ENCODE results near the gene STAB2. TPM values are rescaled to one million over a fixed set of nuclear protein-coding genes. Genes with fewer than 3 reads are reported as not detected.

The STAB2 gene
- total and polyA plus RNA-seq, 2 donors (not counting 1 experiment from before 2014, with no cell fraction given) = not detected

- no peak for ATAC-seq (ENCODE audit: low read depth)
- Histone ChIP-seq H3K4me1 (ENCODE audit: control insufficient read depth in 2 of 2, insufficient read depth in 2 of 2, low read length in 2 of 2) (no peaks in the 10 kb centered on the region), H3K79me2 (ENCODE audit: control insufficient read depth, insufficient read depth, low read length) (no peaks in the 10 kb centered on the region), H3K4me3 (ENCODE audit: control extremely low read depth in 1 of 5, extremely low read depth in 1 of 5, insufficient read depth in 1 of 5, low read depth in 2 of 5, low read length in 4 of 5) (no peak overlapping the region), H3K36me3 (replicated peaks in 1 of 2; ENCODE audit: control extremely low read depth in 1 of 2, control insufficient read depth in 1 of 2, extremely low read depth in 1 of 2, insufficient read depth in 2 of 2, low read length in 1 of 2) (peaks cover 0 to 45% of the 10 kb centered on the region in 2 experiments), H3K4me2 (replicated peaks; ENCODE audit: low read depth, low read length, poor library complexity, severe bottlenecking) (no peak overlapping the region), H3K27me3 (replicated peaks in 1 of 4; ENCODE audit: control extremely low read depth in 1 of 4, control insufficient read depth in 3 of 4, insufficient read depth in 4 of 4, low read length in 3 of 4) (no peaks in the 10 kb centered on the region), H3K9ac (ENCODE audit: low read length) (no peak overlapping the region), H4K20me1 (ENCODE audit: control insufficient read depth, insufficient read depth, low read length, poor library complexity, severe bottlenecking) (no peaks in the 10 kb centered on the region), H2AFZ (ENCODE audit: insufficient read depth, low read depth, low read length, poor library complexity, severe bottlenecking) (no peak overlapping the region), H3K27ac (ENCODE audit: low read length in 2 of 2) (no peak overlapping the region), H3K9me3 (ENCODE audit: control extremely low read depth in 1 of 3, control insufficient read depth in 2 of 3, insufficient read depth in 1 of 3, low read length in 2 of 3) (no peaks in the 10 kb centered on the region)
- intact Hi-C loops (cut with micrococcal nuclease) = no loop called here
- no peak for DNase-seq
- POLR2A ChIA-PET = no interaction called here
- Mint-ChIP-seq H3K4me1 (no peaks in the 10 kb centered on the region), H3K4me3 (no peak overlapping the region), H3K9me3 (ENCODE audit: insufficient read depth) (no peaks in the 10 kb centered on the region), H3K27ac (no peak overlapping the region), H3K27me3 (no peaks in the 10 kb centered on the region)
- CTCF ChIA-PET = no interaction called here
- TF ChIP-seq EZH2 (IDR thresholded peaks at IDR 0.05; ENCODE audit: borderline replicate concordance, insufficient read depth, low read depth, low read length, poor library complexity, severe bottlenecking) (no peak), CTCF (IDR thresholded peaks at IDR 0.05) (no peak)
- WGBS (ENCODE audit: insufficient coverage) = 94% methylated on average over 3 of the region's 4 CpGs
Measured at GRCh38 chr12:103780093-103780440, 193.0 kb downstream of the STAB2 start.

GRCh38 chr12:103780992-103781391 lies 193.9 kb downstream of the STAB2 start:
- Mint-ChIP-seq H3K4me3 (no peak overlapping the region), H3K27ac (no peak overlapping the region), H3K9me3 (ENCODE audit: insufficient read depth) (no peaks in the 10 kb centered on the region), H3K4me1 (no peaks in the 10 kb centered on the region), H3K27me3 (no peaks in the 10 kb centered on the region)
- H4K20me1 ChIP-seq (ENCODE audit: control insufficient read depth, insufficient read depth, low read length, poor library complexity, severe bottlenecking) = no peaks in the 10 kb centered on the region
- no peaks in the 10 kb centered on the region for H3K4me1 ChIP-seq (ENCODE audit: control insufficient read depth in 2 of 2, insufficient read depth in 2 of 2, low read length in 2 of 2)
- WGBS (ENCODE audit: insufficient coverage) = 100% methylated on average over 2 of the region's 3 CpGs
- TF ChIP-seq EZH2 (IDR thresholded peaks at IDR 0.05; ENCODE audit: borderline replicate concordance, insufficient read depth, low read depth, low read length, poor library complexity, severe bottlenecking) (no peak), CTCF (IDR thresholded peaks at IDR 0.05) (no peak)
- ChIA-PET CTCF (no interaction called here), POLR2A (no interaction called here)
- intact Hi-C loops (cut with micrococcal nuclease) = no loop called here
- H3K4me3 ChIP-seq (ENCODE audit: control extremely low read depth in 1 of 5, extremely low read depth in 1 of 5, insufficient read depth in 1 of 5, low read depth in 2 of 5, low read length in 4 of 5) = no peak overlapping the region
- H3K9me3 ChIP-seq (ENCODE audit: control extremely low read depth in 1 of 3, control insufficient read depth in 2 of 3, insufficient read depth in 1 of 3, low read length in 2 of 3) = no peaks in the 10 kb centered on the region
- H3K9ac ChIP-seq (ENCODE audit: low read length) = no peak overlapping the region
- H3K79me2 ChIP-seq (ENCODE audit: control insufficient read depth, insufficient read depth, low read length) = no peaks in the 10 kb centered on the region
- H2AFZ ChIP-seq (ENCODE audit: insufficient read depth, low read depth, low read length, poor library complexity, severe bottlenecking) = no peak overlapping the region
- H3K27me3 ChIP-seq (replicated peaks in 1 of 4; ENCODE audit: control extremely low read depth in 1 of 4, control insufficient read depth in 3 of 4, insufficient read depth in 4 of 4, low read length in 3 of 4) = no peaks in the 10 kb centered on the region
- no peak for ATAC-seq (ENCODE audit: low read depth)
- peaks cover 0 to 49% of the 10 kb centered on the region in 2 experiments for H3K36me3 ChIP-seq (replicated peaks in 1 of 2; ENCODE audit: control extremely low read depth in 1 of 2, control insufficient read depth in 1 of 2, extremely low read depth in 1 of 2, insufficient read depth in 2 of 2, low read length in 1 of 2)
- DNase-seq = no peak
- no peak overlapping the region for H3K4me2 ChIP-seq (replicated peaks; ENCODE audit: low read depth, low read length, poor library complexity, severe bottlenecking)
- no peak overlapping the region for H3K27ac ChIP-seq (ENCODE audit: low read length in 2 of 2)
